Renal cortex interstitium (tissue), 11 donors: ENCODE measurements around the gene SOS2. TPM values are rescaled to one million over a fixed set of nuclear protein-coding genes. Genes with fewer than 3 reads are reported as not detected.

Experiments
- DNase-seq, 11 donors: peaks; one replicate each; pipeline ENCODE4 v3.0.0-alpha.2; 2013; ENCODE audit warnings: low read depth in 9 of 11, low spot score in 4 of 11; ENCODE audit errors: extremely low read depth in 1 of 11
- polyA plus RNA-seq, 3 donors: library from polyadenylated mRNA; unstranded; fragments of 120-200 nt; gene quantifications; one replicate each; pipeline ENCODE4 v1.2.1, GENCODE V29; 2013; ENCODE audit not compliant: insufficient read length in 3 of 3

The SOS2 gene
- polyA plus RNA-seq, 3 donors = 34.2 to 41.7 (median 36.1) TPM

DNA sequence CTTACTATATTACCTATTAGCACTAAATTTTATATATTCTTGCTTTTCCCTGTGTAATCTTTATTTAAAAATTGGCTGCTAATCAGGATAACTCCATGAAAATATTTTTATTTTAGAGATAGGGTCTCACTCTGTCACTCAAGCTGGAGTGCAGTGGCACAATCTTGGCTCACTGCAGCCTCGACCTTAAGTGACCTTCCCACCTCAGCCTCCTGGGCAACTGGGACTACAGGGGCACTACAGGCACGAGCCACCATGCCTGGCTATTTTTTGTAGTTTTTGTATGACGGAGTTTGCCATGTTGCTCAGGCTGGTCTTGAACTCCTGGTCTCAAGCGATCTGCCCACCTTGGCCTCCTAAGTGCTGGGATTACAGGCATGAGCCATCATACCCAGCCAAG, 82.6 kb downstream of the SOS2 start:
- no peak for DNase-seq

DNA sequence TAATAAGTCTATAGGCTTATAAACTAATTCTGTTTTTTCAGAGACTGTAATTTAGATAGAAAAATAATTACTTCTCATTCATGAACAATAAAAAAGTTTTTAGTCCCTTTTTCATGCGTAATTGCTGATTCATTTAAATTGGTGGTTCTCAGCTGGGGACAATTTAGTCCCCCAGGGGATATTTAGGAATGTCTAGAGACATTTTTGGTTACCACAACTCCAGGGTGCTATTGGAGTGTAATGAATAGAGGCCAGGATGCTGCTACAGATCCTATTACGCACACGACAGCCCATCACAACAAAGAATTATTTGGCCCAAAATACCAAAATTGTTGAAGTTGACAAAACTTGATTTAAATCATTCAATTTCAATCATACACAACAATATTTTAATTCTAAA, 92.2 kb downstream of the SOS2 start:
- no peak for DNase-seq

- no peak for DNase-seq
Observed at GRCh38 chr14:50127802-50128201, 103.6 kb downstream of the SOS2 start.

DNA sequence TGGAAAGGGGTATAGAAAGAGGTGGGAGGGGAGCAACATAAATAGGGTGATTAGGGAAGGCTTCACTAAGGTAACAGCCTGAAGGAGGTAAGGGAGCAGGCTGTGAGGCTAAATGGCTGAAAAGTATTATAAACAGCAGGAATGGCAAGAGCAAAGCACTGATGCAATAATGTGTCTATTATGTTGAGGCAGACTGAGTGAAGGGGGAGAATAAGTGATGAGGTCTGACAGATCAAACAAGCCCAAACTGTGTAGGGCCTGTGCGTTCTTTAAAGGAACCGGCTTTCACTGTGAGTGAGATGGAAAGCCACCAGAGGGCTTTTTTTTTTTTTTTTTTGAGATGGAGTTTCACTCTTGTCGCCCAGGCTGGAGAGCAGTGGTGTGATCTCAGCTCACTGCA, 108.3 kb downstream of the SOS2 start:
- no peak for DNase-seq

DNA sequence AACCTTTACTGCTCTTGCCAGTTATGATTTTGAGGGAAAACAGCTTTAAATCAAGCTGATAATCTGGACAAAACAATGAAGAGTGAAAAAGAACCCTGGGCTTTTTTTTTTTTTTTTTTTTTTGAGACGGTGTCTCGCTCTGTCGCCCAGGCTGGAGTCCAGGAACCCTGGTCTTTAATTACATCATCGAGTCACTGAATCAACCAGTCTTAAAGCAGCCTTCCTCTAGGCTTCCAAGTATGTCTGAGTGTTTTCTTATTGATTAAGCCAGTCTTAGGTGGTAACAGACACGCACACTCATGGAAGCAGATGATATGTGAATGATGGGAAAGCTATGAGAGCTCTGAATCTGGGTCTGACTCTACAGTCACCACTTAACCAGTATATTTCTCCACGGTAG, 109.1 kb downstream of the SOS2 start:
- DNase-seq = no peak

DNA sequence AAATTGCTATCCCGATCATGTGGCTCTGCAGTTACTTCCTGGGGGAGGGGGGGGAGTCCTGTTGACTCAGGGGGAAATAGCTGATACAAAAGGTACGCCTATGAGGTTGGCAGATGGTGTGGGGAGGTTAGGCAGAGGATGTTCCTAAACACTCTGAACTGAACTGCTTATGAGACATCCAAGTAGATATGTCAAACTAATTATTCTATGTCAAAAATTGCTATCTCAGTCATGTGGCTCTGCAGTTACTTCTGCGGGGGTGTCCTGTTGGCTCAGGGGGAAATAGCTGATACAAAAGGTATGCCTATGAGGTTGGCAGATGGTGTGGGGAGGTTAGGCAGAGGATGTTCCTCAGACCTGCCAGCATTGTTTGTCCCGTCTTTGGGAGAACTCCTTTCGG, 109.9 kb downstream of the SOS2 start:
- DNase-seq = no peak

DNA sequence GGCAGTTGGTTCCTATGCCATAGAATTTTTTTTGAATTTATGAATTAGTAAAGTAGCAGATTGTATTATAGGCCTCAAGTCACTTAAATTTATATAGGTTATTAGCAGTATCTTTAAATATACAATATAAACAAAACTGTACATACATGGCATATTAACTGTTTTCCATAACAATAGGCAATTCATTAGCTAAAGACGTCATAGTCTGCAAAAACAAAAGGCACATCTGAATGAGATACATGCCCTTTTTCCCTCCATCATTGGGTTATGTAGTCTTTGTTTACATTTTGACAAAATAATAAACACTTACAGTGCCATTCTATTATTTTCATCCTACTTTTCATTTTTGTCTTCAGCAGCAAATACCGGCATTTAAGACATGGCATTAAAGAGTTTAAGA, 113.9 kb downstream of the SOS2 start:
- DNase-seq = no peak

DNA sequence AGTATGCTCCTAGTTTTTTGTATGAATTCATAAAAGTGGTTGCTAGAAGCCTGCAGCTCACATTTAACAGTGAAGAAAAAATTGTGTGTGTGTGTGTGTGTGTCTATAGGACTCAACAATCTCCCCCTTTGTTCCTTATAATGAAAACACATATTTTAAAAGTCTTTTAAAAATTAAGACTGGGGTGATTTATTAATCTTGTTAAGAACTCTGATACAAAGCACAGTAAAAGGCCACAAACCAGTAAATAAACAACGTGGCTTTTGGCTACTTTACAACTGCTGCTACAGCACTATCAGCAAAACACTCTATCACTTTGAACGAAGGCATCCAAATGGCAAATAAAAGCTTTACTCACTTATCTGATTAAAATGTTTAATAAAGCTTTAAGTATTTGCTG, 114.4 kb downstream of the SOS2 start:
- DNase-seq = peak in 10 of 11 donors; percentile 28 to 54 (median 46)

GRCh38 chr14:50116181-50116956, 115.0 kb downstream of the SOS2 start, which contains the start of gene VCPKMT:
VCPKMT (minus strand) TSS chr14:50116572; CDS start chr14:50116552, 20 bp downstream.
- peak; percentile 78 to 93 (median 90) for DNase-seq

DNA sequence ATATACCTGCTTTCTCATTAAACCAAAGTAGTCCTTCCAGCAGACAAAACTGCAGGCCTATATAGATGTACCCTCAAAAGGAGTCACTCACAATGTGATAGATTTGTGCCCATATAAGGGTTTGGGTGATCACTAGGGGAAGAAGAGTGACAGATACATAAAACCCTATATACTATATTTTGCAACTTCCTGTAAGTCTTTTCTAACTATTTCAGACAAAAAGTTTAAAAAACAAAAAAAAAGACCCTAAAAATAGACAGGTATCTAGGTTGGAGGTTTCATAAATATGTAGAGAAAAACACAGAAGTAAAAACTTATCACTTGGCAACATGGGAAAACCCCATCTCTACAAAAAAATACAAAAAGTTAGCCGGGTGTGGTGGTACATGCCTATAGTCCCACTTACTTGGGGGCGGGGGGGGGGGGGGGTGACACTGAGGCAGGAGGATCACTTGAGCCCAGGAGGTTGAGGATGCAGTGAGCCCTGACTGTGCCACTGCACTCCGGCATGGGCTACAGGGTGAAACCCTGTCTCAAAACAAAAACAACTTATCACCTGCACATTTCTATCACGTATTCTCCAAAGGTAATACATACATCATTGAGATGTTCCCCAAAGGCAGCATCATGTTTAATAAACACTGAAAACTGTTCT, 117.9 kb downstream of the SOS2 start:
- no peak for DNase-seq

GRCh38 chr14:50110323-50111037, 120.9 kb downstream of the SOS2 start:
- DNase-seq = no peak

GRCh38 chr14:50109342-50109741, 122.0 kb downstream of the SOS2 start:
- no peak for DNase-seq

DNA sequence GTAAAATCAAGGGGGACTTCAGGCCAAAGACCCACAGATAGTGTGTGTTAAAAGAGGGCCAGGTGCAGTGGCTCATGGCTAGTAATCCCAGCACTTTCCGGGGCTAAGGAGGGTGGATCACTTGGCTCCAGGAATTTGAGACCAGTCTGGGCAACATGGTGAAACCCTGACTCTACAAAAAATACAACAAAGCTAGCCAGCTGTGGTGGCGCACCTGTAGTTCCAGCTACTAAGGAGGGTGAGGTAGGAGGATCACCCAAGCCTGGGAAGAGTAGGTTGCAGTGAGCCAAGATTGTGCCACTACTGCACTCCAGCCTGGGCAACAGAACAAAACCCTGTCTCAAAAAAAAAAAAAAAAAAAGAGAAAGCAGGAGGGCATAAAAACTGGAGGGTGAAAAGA, 123.5 kb downstream of the SOS2 start:
- no peak for DNase-seq

DNA sequence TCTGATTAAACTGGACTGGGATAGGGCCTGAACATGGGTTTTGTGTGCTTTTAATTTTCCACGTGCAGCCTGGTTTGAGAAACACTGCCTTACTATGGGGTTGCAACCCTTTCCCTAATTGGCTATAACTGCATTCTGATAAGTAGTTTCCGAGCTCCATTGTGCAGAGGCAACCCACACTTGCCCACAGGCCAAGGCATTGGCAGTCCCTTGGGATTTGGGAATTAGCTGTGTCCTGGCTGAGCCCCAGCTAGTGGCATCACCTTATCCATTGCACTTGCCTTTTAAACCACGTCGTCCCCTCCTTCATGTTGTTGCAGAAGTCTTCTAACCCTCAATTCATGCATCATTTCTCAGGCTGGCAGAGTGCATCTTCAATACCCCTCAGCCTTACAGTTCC, 125.2 kb downstream of the SOS2 start:
- DNase-seq = no peak

- no peak for DNase-seq
Observed at GRCh38 chr14:50103558-50103957, 127.8 kb downstream of the SOS2 start.

DNA sequence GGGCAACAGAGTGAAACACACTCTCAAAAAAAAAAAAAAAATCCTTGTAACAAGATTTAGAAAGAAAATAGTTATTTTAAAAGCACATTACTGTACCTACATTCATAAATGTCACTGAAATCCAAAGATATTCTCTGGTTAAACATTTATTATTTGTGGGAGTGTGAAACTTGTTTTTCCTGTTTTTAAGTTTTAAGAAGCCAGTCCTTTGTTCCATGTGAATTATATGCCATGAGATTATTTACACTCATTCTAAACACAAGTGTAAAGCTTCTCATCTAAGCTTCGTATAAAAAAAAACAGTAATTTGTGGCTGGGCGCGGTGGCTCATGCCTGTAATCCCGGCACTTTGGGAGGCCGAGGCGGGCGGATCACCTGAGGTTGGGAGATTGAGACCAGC, 130.0 kb downstream of the SOS2 start:
- no peak for DNase-seq

GRCh38 chr14:50100805-50101204, 130.6 kb downstream of the SOS2 start:
- no peak for DNase-seq

GRCh38 chr14:50099335-50099734, 132.0 kb downstream of the SOS2 start:
- no peak for DNase-seq

DNA sequence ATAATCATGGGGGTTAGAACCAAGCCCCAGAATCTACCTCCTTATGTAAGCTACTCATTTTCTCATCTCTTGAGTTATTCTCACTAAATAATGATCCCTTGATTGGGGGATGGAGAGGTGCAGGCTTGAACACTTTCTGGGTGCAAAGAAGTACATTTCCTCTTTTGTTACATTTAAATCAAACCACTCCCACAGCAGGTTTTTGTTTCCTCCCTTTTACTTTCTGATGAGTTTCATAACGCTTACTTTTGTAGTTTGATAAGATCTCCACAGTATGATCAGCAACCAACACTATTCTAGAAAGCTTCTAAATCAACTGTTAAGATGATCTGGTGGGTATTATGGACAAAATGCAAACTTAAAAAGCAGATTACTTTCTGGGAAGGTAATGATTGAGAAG, 135.5 kb downstream of the SOS2 start:
- DNase-seq = no peak
